Suprapubic skin (tissue), 4 donors: Measurements from ENCODE around the gene CCT8. TPM values are rescaled to one million over a fixed set of nuclear protein-coding genes. Genes with fewer than 3 reads are reported as not detected.
"Not testable (repeated sequence)": the region's sequence is repeated elsewhere in the genome, so short reads cannot be mapped to it uniquely, and the experiment has no call there.

Experiments
- DNase-seq, 2 donors: peaks; one replicate each; pipeline ENCODE4 v3.0.0-alpha.2; 2019; ENCODE audit warnings: low spot score in 2 of 2
- H3K27ac ChIP-seq: fragments of 200-600 bp; sonication (generic); one replicate; pipeline ENCODE4 v1.5.1; 2019
- H3K27me3 ChIP-seq: fragments of 200-600 bp; sonication (generic); one replicate; pipeline ENCODE4 v1.5.1; 2019
- H3K36me3 ChIP-seq: fragments of 200-600 bp; sonication (generic); one replicate; pipeline ENCODE4 v1.5.1; 2019
- H3K4me1 ChIP-seq: fragments of 200-600 bp; sonication (generic); one replicate; pipeline ENCODE4 v1.5.1; 2019
- H3K4me3 ChIP-seq: fragments of 200-600 bp; sonication (generic); one replicate; pipeline ENCODE4 v1.5.1; 2019; ENCODE audit warnings: mild to moderate bottlenecking
- H3K9me3 ChIP-seq: fragments of 200-600 bp; sonication (generic); one replicate; pipeline ENCODE4 v1.5.1; 2019
- EP300 ChIP-seq: sonication (generic); formaldehyde crosslinking; IDR thresholded peaks from one replicate; pipeline ENCODE4 v1.6.1; 2017; ENCODE audit warnings: antibody characterized with exemption
- POLR2A ChIP-seq, 2 donors: fragments of 450-650 bp; IDR thresholded peaks; one replicate each; pipeline ENCODE4 v1.6.1; 2017; ENCODE audit warnings: antibody characterized with exemption in 2 of 2, mild to moderate bottlenecking in 2 of 2, moderate library complexity in 2 of 2
- POLR2AphosphoS5 ChIP-seq, 3 donors: sonication (generic); formaldehyde crosslinking; IDR thresholded peaks; one replicate each; pipeline ENCODE4 v1.6.1; 2017; ENCODE audit warnings: antibody characterized with exemption in 3 of 3
- WGBS: methylation state at CpG from one replicate; pipeline ENCODE4 v1.1.5; 2018; 5-methylcytosine and 5-hydroxymethylcytosine counted together
- total RNA-seq, 4 donors: library from RNA; depleted of rRNA; stranded (reverse); fragments of >200 nt; gene quantifications; one replicate each; pipeline ENCODE4 v1.1.0, GENCODE V29; 2016
- TF ChIP-seq, protein P1 (sequence below), 2 donors: fragments of 200-600 bp in 1 of 2; fragments of 450-650 bp in 1 of 2; sonication (generic) in 1 of 2; IDR thresholded peaks; one replicate each; pipeline ENCODE4 v1.5.1; 2016 to 2019; ENCODE audit warnings: antibody characterized with exemption in 2 of 2, mild to moderate bottlenecking in 1 of 2, moderate library complexity in 1 of 2

Gene CCT8
- total RNA-seq, 4 donors from 2014 or later: 92.1 to 99.8 (median 95.7) TPM

DNA sequence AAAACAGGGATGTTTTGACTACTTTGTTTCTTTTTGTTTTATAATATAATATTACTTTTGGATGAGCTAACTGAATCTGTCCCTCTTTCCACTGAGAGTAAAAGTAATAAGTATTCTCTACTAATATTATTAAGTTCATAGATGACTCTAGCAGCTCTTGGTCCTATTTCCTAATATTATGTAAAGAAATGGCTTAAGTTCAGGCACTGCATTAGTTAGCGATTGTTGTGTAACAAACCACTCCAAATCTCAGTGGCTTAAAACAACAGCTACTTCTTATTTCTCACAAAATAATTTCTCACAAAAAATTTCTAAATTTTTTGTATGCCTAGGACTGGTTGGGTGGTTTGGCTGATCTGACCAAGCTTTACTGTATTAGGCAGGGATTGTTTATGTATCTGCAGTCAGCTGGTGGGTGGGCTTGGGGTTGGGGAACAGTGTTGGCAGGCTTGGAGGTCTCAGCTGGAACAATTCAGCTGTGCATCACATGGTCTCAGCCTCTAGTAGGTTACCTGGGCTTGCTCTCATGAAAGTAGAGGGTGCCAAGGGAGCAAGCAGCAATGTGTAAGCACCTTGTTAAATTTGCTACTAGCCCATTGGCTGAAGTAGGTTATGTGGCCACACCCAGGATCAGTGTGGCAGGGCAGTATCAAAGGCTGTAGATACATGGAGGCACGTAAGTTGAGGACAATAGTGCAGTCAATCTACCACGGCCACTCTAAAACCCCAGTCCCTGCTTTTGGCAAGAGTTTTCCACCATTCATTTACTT, 8.8 kb upstream of the CCT8 start:
- no peaks in the 10 kb centered on the region for H3K27me3 ChIP-seq
- WGBS: 93% methylated on average over 3 of the region's 3 CpGs
- H3K36me3 ChIP-seq: no peaks in the 10 kb centered on the region
- H3K9me3 ChIP-seq: no peaks in the 10 kb centered on the region
- no peak overlapping the region for H3K27ac ChIP-seq
- TF ChIP-seq POLR2A (IDR thresholded peaks at IDR 0.05) (no peak), EP300 (no peak), POLR2AphosphoS5 (IDR thresholded peaks at IDR 0.05) (no peak)
- TF ChIP-seq, protein P1, sequence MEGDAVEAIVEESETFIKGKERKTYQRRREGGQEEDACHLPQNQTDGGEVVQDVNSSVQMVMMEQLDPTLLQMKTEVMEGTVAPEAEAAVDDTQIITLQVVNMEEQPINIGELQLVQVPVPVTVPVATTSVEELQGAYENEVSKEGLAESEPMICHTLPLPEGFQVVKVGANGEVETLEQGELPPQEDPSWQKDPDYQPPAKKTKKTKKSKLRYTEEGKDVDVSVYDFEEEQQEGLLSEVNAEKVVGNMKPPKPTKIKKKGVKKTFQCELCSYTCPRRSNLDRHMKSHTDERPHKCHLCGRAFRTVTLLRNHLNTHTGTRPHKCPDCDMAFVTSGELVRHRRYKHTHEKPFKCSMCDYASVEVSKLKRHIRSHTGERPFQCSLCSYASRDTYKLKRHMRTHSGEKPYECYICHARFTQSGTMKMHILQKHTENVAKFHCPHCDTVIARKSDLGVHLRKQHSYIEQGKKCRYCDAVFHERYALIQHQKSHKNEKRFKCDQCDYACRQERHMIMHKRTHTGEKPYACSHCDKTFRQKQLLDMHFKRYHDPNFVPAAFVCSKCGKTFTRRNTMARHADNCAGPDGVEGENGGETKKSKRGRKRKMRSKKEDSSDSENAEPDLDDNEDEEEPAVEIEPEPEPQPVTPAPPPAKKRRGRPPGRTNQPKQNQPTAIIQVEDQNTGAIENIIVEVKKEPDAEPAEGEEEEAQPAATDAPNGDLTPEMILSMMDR (IDR thresholded peaks at IDR 0.05): no peak
- H3K4me1 ChIP-seq: no peaks in the 10 kb centered on the region
- no peak for DNase-seq
- H3K4me3 ChIP-seq: no peak overlapping the region

DNA sequence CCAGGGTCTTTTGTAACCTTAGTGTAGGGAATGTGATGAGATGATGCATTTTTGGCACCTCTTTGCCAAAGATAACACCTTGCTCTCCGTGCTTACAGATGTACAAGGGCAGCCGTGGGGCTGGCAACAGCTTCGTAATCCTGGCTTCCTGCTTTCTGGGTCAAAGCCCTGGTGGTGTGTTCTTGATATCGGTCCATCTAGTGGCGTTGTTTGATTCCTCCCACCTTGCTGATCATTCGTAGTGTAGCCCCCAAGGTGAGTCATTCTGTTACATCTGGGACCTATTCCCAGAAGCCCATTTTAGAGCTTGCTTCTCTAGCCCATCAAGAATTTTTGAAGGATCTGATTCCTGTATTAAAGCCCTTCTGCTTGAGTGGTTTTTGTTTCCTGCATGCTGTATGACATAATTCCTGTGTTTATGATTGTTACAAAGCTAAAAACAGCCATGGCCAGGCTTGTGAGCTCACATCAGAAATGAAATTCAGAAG, 7.0 kb upstream of the CCT8 start:
- no peak overlapping the region for H3K27ac ChIP-seq
- TF ChIP-seq POLR2A (IDR thresholded peaks at IDR 0.05) (no peak), EP300 (no peak)
- TF ChIP-seq, protein P1 (IDR thresholded peaks at IDR 0.05): no peak
- 61% methylated on average over 6 of the region's 6 CpGs for WGBS

DNA sequence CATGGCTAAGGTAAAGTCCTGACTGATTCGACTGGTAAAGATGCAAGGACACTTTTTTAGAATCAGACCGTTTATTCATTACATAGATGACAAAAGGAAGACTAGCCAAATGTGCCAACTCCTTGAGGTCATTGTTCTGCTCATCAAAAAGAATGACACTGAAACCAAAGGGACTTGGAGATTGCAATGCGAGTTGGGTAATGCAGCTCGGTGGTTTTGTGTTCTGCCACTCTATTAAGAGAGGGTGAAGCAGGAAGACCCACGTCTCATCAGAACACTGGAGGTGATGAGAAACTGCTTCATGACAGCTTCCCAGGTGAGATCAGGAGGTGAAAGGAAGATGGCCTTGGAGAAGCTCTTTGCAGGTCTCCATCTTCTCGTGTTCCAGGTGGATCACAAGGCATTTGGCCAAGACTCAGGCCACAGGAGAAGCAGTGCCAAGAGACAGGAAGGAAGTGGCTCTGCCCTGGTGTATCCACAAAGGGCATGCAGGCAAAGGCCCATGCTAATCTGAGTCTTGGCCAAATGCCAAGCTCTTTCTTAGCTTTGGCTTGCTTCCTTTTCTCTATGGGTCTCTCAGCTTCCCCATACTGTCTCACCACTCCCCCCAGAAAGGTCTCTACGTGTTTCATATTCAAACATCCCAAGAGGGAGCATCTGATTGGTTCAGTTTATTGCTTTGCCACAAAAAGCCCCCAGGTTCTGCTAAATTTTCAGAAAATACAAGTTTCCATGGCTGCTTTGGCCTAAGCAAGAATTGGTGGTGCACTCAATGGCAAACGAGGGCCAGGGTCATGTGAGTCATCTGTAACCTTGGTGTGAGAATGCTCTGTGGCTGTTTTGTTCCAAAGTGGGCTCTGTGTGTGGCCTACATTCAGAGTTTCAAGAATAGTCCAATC, 5.7 kb upstream of the CCT8 start:
- TF ChIP-seq EP300 (no peak), POLR2AphosphoS5 (IDR thresholded peaks at IDR 0.05) (no peak), POLR2A (IDR thresholded peaks at IDR 0.05) (no peak)
- TF ChIP-seq, protein P1 (IDR thresholded peaks at IDR 0.05): no peak
- peaks cover 5% of the 10 kb centered on the region for H3K4me1 ChIP-seq
- H3K4me3 ChIP-seq: no peak overlapping the region
- no peak overlapping the region for H3K27ac ChIP-seq
- H3K9me3 ChIP-seq: no peaks in the 10 kb centered on the region
- no peak for DNase-seq
- H3K36me3 ChIP-seq: no peaks in the 10 kb centered on the region
- H3K27me3 ChIP-seq: no peaks in the 10 kb centered on the region
- WGBS: 80% methylated on average over 8 of the region's 8 CpGs

More for the DNA sequence above, 7.0 kb upstream of the CCT8 start:
- H3K9me3 ChIP-seq: no peaks in the 10 kb centered on the region
- DNase-seq: no peak
- H3K4me1 ChIP-seq: no peaks in the 10 kb centered on the region
- no peaks in the 10 kb centered on the region for H3K27me3 ChIP-seq
- H3K4me3 ChIP-seq: no peak overlapping the region
- no peaks in the 10 kb centered on the region for H3K36me3 ChIP-seq

DNA sequence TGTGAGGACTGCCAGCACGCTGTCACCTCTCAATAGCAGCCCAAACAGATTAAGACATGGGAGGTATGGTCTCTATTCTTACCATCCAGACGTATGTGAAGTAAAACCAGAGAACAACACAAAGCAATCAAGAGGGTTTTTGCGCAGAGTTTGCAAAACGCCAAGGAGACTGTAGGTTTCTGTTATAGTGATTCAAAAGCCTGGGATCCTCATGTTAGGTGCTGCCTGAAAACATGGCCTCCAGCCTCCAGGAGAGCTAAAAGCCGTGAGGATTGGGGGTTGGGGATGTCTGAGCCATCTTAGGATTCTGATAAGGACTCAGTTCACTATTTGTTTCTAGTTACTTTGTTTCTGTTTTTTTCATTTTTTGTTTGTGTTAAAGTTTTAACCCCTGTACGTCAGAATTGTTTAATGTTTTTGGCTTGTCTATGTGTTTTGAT, 4.2 kb upstream of the CCT8 start:
- DNase-seq: no peak
- Histone ChIP-seq H3K4me3 (peak overlapping the region; percentile 57), H3K9me3 (no peaks in the 10 kb centered on the region), H3K36me3 (no peaks in the 10 kb centered on the region), H3K27me3 (no peaks in the 10 kb centered on the region), H3K27ac (peak overlapping the region; percentile 89), H3K4me1 (peaks cover 8% of the 10 kb centered on the region)
- WGBS: 47% methylated on average over 6 of the region's 6 CpGs
- no peak for TF ChIP-seq POLR2A (IDR thresholded peaks at IDR 0.05)
- TF ChIP-seq, protein P1 (IDR thresholded peaks at IDR 0.05): no peak
- TF ChIP-seq EP300: no peak
- no peak for TF ChIP-seq POLR2AphosphoS5 (IDR thresholded peaks at IDR 0.05)

DNA sequence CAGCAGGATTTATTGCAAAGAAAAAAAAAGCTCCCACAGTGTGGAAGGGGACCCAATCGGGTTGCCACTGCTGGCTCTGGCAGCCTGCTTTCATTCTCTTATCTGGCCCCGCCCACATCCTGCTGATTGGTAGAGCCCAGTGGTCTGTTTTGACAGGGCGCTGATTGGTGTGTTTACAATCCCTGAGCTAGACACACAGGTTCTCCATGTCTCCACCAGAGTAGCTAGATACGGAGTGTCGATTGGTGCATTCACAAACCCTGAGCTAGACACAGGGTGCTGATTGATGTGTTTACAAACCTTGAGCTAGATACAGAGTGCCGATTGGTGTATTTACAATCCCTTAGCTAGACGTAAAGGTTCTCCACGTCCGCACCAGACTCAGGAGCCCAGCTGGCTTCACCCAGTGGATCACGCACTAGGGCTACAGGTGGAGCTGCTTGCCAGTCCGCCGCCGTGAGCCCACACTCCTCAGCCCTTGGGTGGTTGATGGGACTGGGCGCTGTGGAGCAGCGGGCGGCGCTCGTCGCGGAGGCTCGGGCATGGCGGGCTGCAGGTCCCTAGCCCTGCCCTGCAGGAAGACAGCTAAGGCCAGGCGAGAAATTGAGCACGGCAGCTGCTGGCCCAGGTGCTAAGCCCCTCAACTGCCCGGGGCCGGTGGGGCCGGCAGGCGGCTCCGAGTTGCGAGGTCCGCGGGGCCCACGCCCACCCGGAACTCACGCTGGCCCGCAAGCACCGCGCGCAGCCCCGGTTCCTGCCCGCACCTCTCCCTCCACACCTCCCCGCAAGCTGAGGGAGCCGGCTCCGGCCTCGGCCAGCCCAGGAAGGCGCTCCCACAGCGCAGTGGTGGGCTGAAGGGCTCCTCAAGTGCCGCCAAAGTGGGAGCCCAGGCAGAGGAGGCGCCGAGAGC, 3.5 kb upstream of the CCT8 start:
- not testable (repeated sequence) for H3K36me3 ChIP-seq, H3K9me3 ChIP-seq, DNase-seq, H3K27me3 ChIP-seq
- Histone ChIP-seq H3K4me1 (peaks cover 14% of the 10 kb centered on the region), H3K4me3 (peak overlapping the region; percentile 57), H3K27ac (peak overlapping the region; percentile 89)
- 39% methylated on average over 13 of the region's 50 CpGs for WGBS
